ENCODE results near the gene MIGA1.
"Not testable (repeated sequence)": the region's sequence is repeated elsewhere in the genome, so short reads cannot be mapped to it uniquely, and the experiment has no call there.

The MIGA1 gene

DNA sequence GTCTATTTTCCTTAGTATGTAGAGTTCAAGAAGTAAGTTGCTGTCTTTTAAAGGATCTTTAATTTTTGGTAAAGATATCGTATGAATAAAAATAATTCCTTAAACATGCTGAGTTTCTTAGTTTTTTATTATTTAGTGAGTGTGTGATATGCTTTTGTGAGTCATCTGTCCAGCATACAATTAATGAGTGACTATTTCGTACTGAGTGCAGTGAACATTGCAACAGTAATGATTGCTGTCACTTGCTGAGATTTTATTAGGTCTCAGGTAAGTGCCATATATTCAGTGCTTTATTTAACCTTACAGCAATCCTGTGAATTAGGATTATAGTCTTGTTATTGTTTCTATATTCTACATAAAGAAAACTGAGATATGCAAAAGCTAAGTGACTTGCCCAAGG lies 22.6 kb downstream of the MIGA1 start:
- DNase-seq (ENCODE audit: low read depth), result no peak

DNA sequence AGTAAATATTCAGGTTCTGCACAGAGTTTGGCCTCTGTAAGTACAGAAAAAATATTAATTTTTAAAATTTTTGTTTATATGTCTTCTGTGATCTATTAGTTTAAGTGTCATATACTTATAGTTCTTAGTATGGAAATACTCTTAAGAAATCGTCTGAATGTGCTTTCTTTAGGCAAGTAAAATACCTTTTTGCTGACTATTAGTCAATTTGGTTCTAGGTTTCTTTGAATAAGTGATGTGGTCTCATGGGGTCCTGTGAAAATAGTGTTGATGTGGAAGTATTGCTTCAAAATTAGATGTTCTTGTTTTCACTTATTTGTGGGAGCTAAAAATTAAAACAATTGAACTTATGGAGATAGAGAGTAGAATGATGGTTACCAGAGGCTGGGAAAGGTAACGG lies 23.9 kb downstream of the MIGA1 start:
- DNase-seq (ENCODE audit: low read depth), result no peak

DNA sequence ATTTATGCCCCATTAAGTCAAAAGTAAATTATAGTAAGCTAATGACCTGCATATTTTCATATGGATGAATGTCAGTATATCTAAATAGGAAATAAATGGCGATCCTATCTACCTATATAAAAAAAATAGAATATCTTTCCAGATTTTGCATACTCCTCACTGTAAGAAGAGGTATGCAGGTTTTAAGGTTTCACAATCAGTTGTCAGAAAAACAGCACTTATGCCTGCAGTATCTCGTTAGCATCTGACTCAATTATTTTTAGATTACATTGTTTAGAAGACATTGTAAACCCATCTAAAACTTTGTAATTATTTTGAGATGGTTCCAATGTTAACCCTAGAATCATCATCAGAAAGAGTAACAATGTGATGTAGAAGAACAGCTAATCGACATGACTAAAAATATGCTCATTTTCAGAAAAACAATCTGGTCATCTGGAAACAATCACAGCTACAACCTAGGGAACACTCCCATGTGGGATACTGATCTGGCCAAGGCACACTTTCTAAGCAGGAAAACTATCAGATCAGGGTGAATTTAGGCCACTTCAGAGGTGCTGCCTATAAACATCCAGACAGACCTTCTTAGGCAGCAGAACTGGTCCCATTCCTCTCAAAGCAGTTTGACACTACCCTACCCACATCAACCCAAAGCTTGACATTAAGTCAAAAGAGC lies 30.5 kb downstream of the MIGA1 start:
- not testable (repeated sequence) for DNase-seq (ENCODE audit: low read depth)

DNA sequence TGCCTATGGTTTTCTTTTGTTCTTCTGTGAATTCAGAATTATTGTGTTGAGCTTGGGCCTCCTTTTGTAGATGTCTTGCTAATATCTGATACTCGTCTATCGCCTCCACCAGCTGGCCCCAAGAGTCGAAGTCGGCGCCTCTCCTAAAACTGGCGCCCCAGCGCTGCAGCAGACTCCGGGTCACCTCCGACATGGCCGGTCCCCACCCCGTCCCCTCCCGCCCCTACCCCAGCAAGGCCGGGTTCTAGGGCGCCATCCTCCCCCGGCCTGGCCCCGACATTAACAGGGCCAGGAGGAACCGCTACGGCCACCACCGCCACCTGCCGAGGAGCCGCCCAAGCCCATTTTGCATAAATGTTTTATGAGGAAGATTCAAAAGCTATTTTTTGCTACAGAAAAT lies 32.1 kb downstream of the MIGA1 start:
- DNase-seq (ENCODE audit: low read depth), result not testable (repeated sequence)

DNA sequence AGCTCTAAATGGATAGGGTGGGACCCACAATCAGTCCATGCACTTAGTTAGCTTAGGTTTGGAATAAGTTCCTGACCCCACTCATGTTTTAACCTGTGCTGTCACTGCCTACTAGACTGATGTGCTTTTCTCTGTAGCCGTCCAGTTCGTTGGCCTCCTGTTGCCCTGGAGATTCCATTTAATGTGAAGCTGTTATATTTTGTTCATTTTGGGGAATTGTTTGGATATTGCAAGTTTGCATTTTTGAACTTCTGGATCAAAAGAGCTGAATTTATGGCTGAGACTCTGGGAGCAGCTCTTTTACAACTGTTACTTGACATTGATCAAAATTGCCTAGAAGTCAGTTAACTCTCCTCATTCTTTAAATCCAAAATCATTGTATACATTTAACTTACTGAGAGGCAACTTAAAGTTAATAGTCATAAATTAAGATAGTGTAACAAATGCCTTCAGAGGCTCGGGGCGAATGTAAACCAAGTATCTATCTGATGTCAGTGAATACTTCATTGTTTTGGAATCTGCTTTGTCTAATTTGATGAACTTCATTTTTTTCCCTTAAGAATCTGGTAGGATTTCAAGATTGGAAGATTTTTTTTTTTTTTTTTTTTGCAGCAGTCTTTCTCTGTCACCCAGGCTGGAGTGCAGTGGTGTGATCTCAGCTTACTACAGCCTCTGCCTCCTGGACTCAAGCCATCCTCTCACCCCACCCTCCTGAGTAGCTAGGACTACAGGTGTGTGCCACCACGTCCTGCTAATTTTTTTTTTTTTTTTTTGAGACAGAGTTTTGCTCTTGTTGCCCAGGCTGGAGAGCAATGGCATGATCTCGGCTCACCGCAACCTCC lies 38.1 kb downstream of the MIGA1 start:
- DNase-seq (ENCODE audit: low read depth), result no peak

DNA sequence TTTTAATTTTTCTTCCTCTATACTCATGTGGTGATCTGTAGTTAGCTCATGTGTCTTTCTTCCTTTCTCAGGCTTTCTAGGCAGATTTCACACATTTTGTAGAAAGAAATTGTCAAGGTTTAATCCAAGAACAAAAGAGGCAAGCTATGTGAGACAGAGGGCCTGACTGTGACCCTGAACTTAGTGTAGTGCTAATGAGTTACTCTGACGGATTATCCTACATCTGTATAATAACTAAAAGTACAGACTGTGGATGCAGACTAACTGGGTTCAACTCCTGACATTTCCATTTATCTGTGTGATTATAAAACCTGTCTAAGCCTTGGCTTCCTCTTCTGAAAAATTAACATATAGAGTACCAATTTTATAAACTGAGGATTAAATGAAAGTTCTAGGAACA lies 40.7 kb downstream of the MIGA1 start:
- DNase-seq (ENCODE audit: low read depth), result no peak

DNA sequence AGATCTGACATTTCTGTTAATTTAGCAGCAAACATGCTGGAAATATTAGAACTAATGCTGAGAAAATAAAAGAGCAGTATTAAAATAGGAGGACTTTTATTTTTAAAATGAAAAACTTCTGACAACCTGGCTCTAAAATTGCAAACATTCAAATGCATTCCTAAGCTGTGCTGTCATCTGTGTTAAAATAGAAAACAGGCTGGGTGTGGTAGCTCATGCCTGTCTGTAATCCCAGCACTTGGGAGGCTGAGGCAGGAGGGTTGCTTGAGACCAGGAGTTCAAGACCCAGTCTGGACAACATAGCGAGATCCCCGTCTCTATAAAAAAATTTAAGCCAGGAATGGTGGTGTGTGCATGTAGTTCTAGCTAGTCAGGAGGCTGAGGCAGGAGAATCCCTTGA lies 44.6 kb downstream of the MIGA1 start:
- DNase-seq (ENCODE audit: low read depth), result no peak

DNA sequence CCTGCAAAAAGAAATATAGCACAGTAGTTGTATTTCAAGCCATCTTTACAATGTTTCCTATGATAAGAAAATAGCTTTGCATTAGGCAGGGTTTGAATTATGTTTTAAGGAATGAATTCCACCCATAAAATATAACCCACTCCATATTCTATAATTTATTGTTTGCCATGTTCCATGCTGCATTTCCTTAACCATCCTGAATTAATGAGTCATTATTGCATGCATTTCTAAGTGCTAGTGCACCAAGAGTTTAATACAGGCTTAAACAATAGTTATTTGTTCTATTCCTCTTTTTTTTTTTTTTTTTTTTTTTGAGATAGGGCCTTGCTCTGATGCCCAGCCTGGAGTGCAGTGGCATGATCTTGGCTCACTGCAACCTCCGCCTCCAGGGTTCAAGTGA lies 45.2 kb downstream of the MIGA1 start:
- DNase-seq (ENCODE audit: low read depth), result no peak

DNA sequence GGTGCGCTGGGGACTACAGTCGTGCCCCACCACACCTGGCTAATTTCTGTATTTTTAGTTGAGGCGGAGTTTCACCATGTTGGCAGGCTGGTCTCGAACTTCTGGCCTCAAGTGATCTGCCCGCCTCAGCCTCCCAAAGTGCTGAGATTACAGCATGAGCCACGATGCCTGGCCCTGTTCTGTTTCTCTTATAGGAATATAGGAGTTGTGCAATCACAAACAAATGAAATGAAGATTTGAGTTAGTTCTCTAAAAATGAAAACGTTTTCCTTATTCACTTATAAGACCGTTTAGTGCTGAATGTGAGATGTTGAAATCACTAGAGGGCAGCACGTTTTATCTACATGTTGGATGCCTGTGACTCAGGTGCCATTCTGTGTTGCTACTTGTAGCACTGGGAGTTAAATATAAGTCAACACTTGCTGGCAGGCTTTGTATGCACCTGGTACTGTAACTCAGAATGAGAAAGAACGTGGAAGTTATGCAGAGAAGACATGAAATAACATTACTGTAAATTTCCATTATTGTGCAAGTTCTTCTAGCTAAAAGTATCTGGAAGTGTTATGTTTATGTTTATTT lies 45.8 kb downstream of the MIGA1 start:
- DNase-seq (ENCODE audit: low read depth), result no peak

DNA sequence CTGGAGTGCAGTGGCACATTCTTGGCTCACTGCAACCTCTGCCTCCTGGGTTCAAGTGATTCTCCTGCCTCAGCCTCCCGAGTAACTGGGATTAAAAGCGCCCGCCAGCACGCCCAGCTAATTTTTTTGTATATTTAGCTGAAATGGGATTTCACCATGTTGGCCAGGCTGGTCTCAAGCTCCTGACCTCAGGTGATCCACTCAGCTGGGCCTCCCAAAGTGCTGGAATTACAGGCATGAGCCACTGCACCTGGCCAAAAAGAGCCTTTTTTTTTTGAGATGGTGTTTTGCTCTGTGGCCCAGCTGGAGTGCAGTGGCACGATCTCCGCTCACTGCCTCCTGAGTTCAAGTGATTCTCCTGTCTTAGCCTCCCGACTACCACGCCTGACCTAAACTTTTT lies 47.4 kb downstream of the MIGA1 start:
- DNase-seq (ENCODE audit: low read depth), result not testable (repeated sequence)

DNA sequence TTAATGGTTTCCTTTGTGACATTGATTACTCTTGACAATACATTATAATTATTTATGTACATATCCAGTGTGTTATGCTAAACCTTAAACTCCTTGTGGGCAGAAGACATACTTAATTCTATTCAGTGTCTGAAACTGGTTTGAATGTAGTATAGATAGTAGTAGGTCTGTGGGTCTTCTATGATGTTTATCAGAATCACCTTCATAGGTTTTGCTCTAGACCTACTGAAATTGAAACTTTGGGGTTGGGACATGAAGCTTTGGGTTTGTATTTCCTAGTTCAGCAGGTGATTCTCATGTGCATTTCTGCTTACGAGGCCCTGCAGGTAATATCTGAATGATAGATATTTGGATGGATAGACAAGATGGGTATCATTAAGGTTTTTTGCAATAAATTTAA lies 48.6 kb downstream of the MIGA1 start:
- DNase-seq (ENCODE audit: low read depth), result no peak

DNA sequence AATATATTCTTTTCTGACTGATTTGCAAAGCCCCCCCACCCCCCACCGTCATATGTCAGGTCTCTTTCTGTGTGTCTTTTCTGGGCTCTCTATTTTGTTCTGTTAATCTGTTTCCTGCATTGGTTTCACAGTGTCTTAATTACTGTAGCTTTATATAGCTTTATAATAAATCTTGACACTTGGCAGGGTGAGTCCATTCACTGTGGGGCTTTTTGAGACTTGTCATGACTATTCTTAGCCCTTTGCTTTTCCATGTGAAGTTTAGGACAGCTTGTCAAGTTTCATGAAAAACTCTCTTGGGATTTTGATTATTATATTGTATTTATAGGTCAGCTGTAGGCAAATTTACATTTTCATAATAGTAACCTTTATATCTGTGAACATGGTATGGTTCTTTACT lies 50.4 kb downstream of the MIGA1 start:
- no peak for DNase-seq (ENCODE audit: low read depth)

DNA sequence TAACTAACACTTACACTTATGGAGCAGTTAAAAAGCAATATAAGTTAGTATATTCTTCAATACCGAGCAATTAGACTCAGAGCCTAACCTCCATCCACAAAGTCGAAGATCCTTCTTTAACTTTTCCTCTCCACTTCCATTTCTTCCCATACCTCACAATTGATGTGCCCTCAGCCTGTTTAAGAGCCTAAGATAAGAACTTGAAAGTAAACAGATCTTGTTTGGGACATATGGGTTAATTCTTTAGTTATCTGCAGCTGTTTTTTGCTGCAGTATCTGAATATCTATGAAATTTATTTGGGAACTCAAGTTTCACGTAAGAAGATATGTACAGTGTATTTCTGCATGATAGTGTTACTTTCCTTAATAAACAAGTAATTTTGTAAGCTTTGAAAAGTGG lies 51.5 kb downstream of the MIGA1 start:
- DNase-seq (ENCODE audit: low read depth), result no peak

DNA sequence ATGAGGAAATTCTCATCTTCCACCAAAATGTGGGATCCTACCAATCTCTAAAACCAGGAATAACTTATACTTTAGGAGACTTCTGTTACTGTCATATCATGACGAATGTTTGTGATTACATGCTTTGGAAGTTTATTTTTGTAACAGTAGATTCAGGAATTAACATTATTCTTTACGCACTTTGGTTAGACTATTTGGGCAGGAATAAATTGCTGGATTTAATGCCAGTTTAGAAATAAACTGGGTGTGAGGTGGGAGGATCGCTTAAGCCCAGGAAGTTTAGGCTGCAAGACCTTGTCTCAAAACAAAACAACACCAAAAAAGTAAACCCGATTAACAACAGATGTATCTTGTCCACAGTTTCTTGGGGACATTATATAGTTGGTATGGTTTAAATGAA lies 52.1 kb downstream of the MIGA1 start:
- no peak for DNase-seq (ENCODE audit: low read depth)

DNA sequence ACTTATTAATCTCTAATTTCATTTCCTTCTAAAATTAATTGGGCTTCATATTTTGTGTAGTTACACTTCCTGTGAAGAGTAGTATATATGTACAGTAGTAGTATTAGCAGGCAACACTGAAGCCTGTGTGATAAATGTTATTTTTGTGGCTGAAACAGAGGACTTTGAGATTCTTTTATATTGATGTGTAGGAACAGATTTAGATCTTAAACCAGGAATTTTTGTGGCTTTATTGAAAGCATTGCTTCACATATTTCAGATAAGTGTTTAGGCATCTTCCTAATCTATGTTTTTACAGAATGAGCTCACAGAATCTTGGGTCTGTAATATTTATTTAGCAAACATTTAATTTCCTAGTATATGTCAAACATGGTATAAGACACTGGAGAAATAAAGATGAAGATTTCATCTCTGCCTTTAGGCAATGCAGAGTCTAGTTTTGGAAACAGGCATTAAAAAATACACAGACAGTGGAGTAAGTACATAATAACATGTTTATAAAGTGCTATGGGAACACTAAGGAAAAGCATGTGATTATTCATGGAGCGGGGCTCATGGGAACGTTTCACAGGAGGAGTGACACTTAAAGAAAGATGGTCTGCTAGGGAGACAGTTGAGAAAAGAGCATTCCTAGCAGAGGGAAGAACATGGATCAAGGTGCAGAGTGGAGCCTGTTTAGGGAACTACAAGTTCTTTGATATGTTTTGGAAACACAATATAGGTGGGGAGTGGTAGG lies 52.7 kb downstream of the MIGA1 start:
- DNase-seq (ENCODE audit: low read depth), result no peak

DNA sequence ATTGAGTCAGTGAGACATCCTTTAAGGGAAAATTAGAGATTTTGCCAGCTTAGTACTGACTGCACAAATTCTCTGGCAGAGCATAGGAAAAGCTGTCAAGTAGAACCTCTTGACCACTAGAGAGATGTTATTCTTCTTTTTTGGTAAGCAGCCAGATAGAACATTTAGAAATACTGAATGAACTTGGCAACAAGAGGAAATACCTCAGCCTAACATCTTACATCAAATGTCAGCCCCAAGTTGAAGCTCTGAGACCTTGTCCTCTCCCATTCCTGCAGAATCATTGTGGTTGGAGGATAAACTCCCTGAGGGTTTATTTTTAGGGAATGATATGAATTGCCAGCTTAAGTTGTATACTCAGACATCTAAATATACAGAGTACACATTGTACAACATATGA lies 53.5 kb downstream of the MIGA1 start:
- DNase-seq (ENCODE audit: low read depth), result no peak

DNA sequence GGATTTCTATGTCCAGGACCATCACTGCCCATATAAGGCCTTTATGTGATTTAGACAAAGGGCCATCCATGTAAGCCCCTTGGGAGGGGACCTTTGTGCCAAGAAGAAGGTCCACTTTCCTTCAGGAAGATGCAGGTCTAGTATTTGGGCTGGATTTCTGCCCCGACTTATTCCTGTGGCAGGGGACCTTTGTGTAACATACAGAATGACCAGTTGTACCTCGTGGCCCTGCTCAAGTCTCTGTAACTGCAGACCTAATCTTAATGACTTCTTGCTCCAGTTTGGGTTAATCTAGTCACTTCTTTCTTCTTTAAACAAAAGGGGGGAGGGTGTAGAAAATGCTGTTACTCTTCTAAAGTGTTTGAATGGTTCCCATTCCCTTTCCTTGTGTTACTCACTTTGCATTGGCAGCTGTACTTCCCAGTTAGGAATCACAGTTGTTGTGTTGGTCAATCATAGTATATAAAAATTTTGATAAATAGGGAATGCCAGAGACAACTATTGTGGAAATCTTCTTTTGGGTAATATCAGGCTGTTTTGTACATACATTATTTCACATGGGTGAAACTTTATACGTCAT lies 54.2 kb downstream of the MIGA1 start:
- DNase-seq (ENCODE audit: low read depth), result no peak

DNA sequence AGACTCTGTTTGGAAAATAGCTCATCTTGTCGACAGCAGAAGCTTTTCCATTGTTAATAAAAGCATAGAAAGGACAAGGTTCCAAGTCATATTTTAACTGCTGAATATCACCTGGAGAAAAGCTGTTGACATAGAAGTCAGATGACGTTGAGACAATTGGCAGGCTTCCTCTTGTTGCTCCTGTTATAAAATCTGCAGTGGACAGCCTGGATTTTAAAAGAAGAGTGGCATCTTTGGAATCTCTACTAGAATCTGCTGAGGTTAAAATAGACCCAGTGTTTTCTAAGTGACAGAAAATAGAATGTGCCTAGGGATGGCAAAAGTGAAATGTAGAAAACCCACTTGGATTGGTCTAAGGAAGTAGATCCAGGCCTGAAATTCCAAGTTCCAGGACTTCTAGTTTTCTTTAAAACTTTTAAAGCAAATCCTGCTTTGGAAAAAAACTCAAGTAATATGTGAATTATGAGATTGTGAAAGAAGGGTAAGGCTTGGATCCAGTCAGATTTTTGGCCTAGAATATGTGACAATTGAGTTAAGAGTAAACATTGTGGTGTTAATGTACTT lies 55.4 kb downstream of the MIGA1 start:
- no peak for DNase-seq (ENCODE audit: low read depth)

DNA sequence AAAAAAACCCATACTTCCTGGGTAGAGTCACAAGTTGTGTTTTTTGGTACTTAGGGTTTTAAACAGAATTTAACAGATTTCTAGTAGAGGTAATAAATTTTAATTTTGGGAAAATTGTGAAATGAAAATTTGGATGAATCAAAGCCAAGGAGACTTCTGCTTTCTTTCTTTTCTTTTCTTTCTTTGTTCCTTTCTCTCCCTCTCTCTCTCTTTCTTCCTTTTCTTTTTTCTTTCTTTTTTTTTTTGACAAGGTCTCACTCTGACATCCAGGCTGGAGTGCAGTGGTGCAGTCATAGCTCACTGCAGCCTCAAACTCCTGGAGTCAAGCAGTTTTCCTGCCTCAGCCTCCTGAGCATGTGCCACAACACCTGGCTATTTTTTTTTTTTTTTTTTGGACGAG lies 62.1 kb downstream of the MIGA1 start:
- no peak for DNase-seq (ENCODE audit: low read depth)

DNA sequence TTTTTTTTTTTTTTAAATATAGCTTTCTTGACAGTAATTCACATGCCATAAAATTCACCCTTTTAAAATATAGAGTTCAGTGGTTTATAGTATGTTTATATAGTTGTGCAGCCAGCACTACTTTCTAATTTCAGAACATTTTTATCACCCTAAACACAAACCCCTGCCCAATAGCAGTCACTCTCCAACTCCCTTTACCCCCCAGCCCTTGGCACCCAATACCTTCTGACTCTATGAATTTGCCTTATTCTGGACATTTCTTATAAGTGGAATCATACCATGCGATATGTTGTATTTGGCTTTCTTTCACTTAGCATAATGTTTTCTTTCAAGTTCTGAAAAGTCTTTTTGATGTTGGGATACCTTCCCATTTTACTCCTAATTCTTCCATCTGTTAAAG lies 66.5 kb downstream of the MIGA1 start:
- no peak for DNase-seq (ENCODE audit: low read depth)

DNA sequence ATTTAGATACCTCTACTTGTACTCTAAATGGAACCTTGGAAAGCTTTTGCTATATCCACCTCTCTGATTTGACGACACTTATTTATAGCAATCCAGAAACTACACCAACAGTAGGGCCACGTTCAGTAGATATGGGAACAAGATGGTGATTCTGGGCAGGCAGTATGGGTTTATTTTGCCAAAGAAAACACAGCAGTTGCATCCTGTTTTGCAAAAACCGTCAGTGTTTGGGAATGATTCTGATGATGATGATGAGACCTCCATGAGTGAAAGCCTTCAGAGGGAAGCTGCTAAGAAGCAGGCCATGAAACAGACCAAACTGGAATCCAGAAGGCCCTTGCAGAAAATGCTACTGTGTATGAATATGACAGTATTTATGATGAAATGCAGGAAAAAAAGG lies 67.5 kb downstream of the MIGA1 start:
- no peak for DNase-seq (ENCODE audit: low read depth)

DNA sequence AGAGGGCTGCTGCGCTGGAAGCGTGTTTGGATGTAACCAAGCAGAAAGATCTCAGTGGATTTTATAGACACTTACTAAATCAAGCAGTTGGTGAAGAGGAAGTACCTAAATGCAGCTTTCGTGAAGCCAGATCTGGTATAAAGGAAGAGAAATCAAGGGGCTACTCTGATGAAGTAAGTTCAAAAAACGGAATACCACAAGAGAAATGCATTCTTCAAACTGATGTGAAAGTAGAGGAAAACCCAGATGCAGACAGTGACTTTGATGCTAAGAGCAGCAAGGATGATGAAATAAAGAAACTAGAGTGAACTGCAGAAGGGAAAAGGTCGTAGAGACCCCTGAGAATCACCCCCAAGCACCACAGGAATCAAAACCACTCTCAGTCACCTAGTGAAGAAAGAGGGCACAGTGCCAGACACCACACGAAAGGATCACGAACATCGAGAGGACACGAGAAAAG lies 68.2 kb downstream of the MIGA1 start:
- no peak for DNase-seq (ENCODE audit: low read depth)

Measured in activated T-helper 9 cell treated with anti-CD3 and anti-CD28 coated beads, Interleukin-2, amount 50 U/mL, for 16 hours (primary cell).